ENCODE results near the gene MLNR. TPM values are rescaled to one million over a fixed set of nuclear protein-coding genes. Genes with fewer than 3 reads are reported as not detected.

The MLNR gene
- total RNA-seq, 2 experiments from 2014 or later: not detected

DNA sequence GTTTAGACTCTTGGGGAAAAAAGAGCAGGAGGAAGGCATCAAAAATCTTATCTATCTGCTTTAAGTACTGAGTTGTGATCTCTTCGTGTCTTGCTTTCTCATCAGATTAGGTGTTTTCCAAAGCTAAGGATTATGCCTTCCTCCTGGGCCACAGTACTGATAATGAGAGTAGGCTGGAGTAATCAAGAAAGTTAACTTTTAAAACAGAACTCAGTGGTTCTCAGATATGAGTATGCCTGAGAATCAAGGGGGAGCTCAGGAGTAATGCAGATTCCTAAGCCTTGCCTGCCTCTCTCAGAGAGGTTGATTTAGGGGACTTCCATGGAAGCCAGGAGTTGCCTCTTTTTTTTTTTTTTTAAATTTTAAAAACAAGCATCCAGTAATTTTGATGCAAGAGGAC lies 51.1 kb downstream of the MLNR start:
- no peak overlapping the region for H3K27ac Mint-ChIP-seq
- no peaks in the 10 kb centered on the region for H3K9me3 Mint-ChIP-seq
- ATAC-seq (ENCODE audit: low read depth): no peak
- peaks cover 9% of the 10 kb centered on the region for H3K36me3 Mint-ChIP-seq
- peaks cover 2% of the 10 kb centered on the region for H3K4me1 Mint-ChIP-seq
- H3K4me3 Mint-ChIP-seq: no peak overlapping the region
- POLR2A ChIA-PET: no interaction called here
- no peaks in the 10 kb centered on the region for H3K27me3 Mint-ChIP-seq
- no peak for DNase-seq

Other genes with a start within 250 kb of the MLNR start
- 10 to 100 TPM; 30.3 to 31.8 TPM for gene FNDC3A, start 244.4 kb upstream of the MLNR start, total RNA-seq
- gene CDADC1, start 27.6 kb downstream of the MLNR start, total RNA-seq: 10 to 100 TPM; 14.7 to 17.6 TPM
- gene CAB39L, start 223.7 kb downstream of the MLNR start, total RNA-seq: 1 to 10 TPM; 3.8 to 4.8 TPM
- 10 to 100 TPM; 21.1 to 21.6 TPM for gene SETDB2, start 223.9 kb downstream of the MLNR start, total RNA-seq

Data from activated naive CD8-positive, alpha-beta T cell treated with anti-CD3 and anti-CD28 coated beads, Interleukin-2, amount 10 ng/mL, durations not matched to agents 7 days and 5 days (primary cell).